ENCODE results near the gene RASGRF1.

RASGRF1 gene

DNA sequence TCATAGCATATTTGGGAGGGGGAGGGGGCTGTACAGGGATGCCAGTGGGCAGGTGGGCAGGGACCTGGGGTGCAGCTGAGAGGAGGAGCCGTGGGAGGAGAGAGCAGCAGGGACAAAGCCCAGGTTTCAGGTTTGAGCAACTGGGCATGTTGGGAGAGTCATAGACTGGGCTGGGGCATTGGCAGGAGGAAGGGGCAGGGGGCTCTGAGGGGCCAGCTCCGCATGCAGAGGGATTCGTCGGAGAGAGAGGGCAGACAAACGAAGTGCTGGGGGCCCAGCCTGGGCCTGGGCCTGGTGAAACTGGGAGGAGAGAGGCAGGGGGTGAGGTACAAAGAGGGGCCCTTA, 25.2 kb downstream of the RASGRF1 start:
- H3K9me3 ChIP-seq (replicated peaks; ENCODE audit: low read length): no peaks in the 10 kb centered on the region

GRCh38 chr15:79064496-79064895, 26.1 kb downstream of the RASGRF1 start:
- Histone ChIP-seq H3K4me1 (ENCODE audit: control insufficient read depth, insufficient read depth, low read length) (no peaks in the 10 kb centered on the region), H3K36me3 (ENCODE audit: insufficient read depth, low read length) (no peaks in the 10 kb centered on the region), H3K4me3 (ENCODE audit: low read length) (no peak overlapping the region), H3K27me3 (ENCODE audit: control insufficient read depth, insufficient read depth, low read length) (peaks cover 24% of the 10 kb centered on the region), H3K9me3 (replicated peaks; ENCODE audit: low read length) (no peaks in the 10 kb centered on the region), H3K4me2 (ENCODE audit: low read length) (no peak overlapping the region), H3K9ac (ENCODE audit: low read depth, low read length) (no peak overlapping the region)

More for the DNA sequence above, 25.2 kb downstream of the RASGRF1 start:
- no peak overlapping the region for H3K9ac ChIP-seq (ENCODE audit: low read depth, low read length)
- peaks cover 20% of the 10 kb centered on the region for H3K27me3 ChIP-seq (ENCODE audit: control insufficient read depth, insufficient read depth, low read length)
- H3K4me3 ChIP-seq (ENCODE audit: low read length): no peak overlapping the region
- H3K4me1 ChIP-seq (ENCODE audit: control insufficient read depth, insufficient read depth, low read length): no peaks in the 10 kb centered on the region
- H3K36me3 ChIP-seq (ENCODE audit: insufficient read depth, low read length): no peaks in the 10 kb centered on the region
- no peak overlapping the region for H3K4me2 ChIP-seq (ENCODE audit: low read length)

DNA sequence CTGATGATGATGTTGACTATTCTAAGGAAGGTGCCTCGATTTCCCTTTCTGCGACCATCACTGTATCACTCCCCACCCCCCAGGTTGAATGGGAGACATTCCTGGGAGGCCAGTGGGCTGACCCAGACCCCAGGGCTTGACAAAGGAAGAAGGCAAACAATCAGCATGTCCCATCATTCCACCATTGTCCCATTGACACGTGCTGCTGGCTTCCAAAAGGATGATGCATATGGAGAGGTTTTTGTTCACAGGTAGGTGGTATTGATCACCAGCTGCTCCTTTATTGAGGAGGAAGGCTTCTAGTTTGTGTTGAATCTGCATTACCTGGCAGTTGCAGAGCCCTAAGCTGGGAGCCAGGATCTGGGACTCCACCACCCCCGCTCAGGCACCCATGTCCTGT, 30.4 kb downstream of the RASGRF1 start:
- Histone ChIP-seq H3K4me2 (ENCODE audit: low read length) (no peak overlapping the region), H3K4me3 (ENCODE audit: low read length) (no peak overlapping the region), H3K27me3 (ENCODE audit: control insufficient read depth, insufficient read depth, low read length) (peaks cover 42% of the 10 kb centered on the region), H3K9me3 (replicated peaks; ENCODE audit: low read length) (no peaks in the 10 kb centered on the region), H3K9ac (ENCODE audit: low read depth, low read length) (no peak overlapping the region), H3K4me1 (ENCODE audit: control insufficient read depth, insufficient read depth, low read length) (no peaks in the 10 kb centered on the region), H3K36me3 (ENCODE audit: insufficient read depth, low read length) (no peaks in the 10 kb centered on the region)

- Histone ChIP-seq H3K9ac (ENCODE audit: low read depth, low read length) (no peak overlapping the region), H3K4me1 (ENCODE audit: control insufficient read depth, insufficient read depth, low read length) (no peaks in the 10 kb centered on the region), H3K36me3 (ENCODE audit: insufficient read depth, low read length) (no peaks in the 10 kb centered on the region), H3K4me3 (ENCODE audit: low read length) (no peak overlapping the region), H3K27me3 (ENCODE audit: control insufficient read depth, insufficient read depth, low read length) (peaks cover 39% of the 10 kb centered on the region), H3K4me2 (ENCODE audit: low read length) (no peak overlapping the region), H3K9me3 (replicated peaks; ENCODE audit: low read length) (no peaks in the 10 kb centered on the region)
Observed at GRCh38 chr15:79059081-79059572, 31.5 kb downstream of the RASGRF1 start.

DNA sequence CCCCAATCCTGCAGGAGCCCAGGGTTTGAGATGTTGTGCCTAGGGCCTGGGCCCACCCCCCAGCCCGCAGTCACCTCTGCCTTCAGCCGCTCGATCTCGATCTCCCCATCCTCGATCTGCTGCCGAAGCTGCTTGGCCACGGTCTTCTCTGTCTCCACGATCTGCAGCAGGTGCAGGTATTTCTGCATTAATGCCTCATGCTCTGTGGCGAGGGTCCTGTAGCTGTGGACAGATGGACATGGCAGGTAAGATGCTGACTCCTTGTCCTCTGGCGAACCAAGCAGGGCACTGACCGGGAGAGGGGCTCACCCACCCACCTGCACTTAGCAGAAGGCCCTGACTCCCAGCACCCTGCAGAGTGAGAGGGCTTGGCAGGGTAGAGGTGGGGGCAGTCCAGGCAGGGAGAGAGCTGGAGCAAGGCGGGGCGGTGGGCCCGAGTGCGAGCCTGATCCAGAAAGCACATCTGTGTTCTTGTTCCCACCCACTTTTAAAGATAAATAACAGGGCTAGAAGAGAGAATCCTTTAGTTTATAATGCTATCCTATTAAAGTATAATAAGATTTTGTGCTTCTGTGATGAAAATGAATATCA, 32.2 kb downstream of the RASGRF1 start:
- Histone ChIP-seq H3K9me3 (replicated peaks; ENCODE audit: low read length) (no peaks in the 10 kb centered on the region), H3K27me3 (ENCODE audit: control insufficient read depth, insufficient read depth, low read length) (peaks cover 41% of the 10 kb centered on the region), H3K36me3 (ENCODE audit: insufficient read depth, low read length) (no peaks in the 10 kb centered on the region), H3K4me1 (ENCODE audit: control insufficient read depth, insufficient read depth, low read length) (no peaks in the 10 kb centered on the region), H3K4me3 (ENCODE audit: low read length) (no peak overlapping the region), H3K4me2 (ENCODE audit: low read length) (no peak overlapping the region), H3K9ac (ENCODE audit: low read depth, low read length) (no peak overlapping the region)

- Histone ChIP-seq H3K4me3 (ENCODE audit: low read length) (no peak overlapping the region), H3K9ac (ENCODE audit: low read depth, low read length) (no peak overlapping the region), H3K36me3 (ENCODE audit: insufficient read depth, low read length) (no peaks in the 10 kb centered on the region), H3K4me2 (ENCODE audit: low read length) (no peak overlapping the region), H3K27me3 (ENCODE audit: control insufficient read depth, insufficient read depth, low read length) (peaks cover 44% of the 10 kb centered on the region), H3K9me3 (replicated peaks; ENCODE audit: low read length) (no peaks in the 10 kb centered on the region), H3K4me1 (ENCODE audit: control insufficient read depth, insufficient read depth, low read length) (no peaks in the 10 kb centered on the region)
Observed at GRCh38 chr15:79057050-79057449, 33.5 kb downstream of the RASGRF1 start.

- no peaks in the 10 kb centered on the region for H3K9me3 ChIP-seq (replicated peaks; ENCODE audit: low read length)
- no peak overlapping the region for H3K4me3 ChIP-seq (ENCODE audit: low read length)
- no peaks in the 10 kb centered on the region for H3K4me1 ChIP-seq (ENCODE audit: control insufficient read depth, insufficient read depth, low read length)
- peaks cover 37% of the 10 kb centered on the region for H3K27me3 ChIP-seq (ENCODE audit: control insufficient read depth, insufficient read depth, low read length)
- no peaks in the 10 kb centered on the region for H3K36me3 ChIP-seq (ENCODE audit: insufficient read depth, low read length)
- no peak overlapping the region for H3K9ac ChIP-seq (ENCODE audit: low read depth, low read length)
- H3K4me2 ChIP-seq (ENCODE audit: low read length): no peak overlapping the region
Observed at GRCh38 chr15:79054350-79054749, 36.2 kb downstream of the RASGRF1 start.

- Histone ChIP-seq H3K27me3 (ENCODE audit: control insufficient read depth, insufficient read depth, low read length) (peaks cover 37% of the 10 kb centered on the region), H3K4me2 (ENCODE audit: low read length) (no peak overlapping the region), H3K4me1 (ENCODE audit: control insufficient read depth, insufficient read depth, low read length) (no peaks in the 10 kb centered on the region)
Observed at GRCh38 chr15:79053894-79054293, 36.7 kb downstream of the RASGRF1 start.

GRCh38 chr15:79051941-79052731, 38.4 kb downstream of the RASGRF1 start:
- Histone ChIP-seq H3K27me3 (ENCODE audit: control insufficient read depth, insufficient read depth, low read length) (peaks cover 22% of the 10 kb centered on the region), H3K4me3 (ENCODE audit: low read length) (no peak overlapping the region), H3K4me2 (ENCODE audit: low read length) (no peak overlapping the region), H3K4me1 (ENCODE audit: control insufficient read depth, insufficient read depth, low read length) (no peaks in the 10 kb centered on the region), H3K9me3 (replicated peaks; ENCODE audit: low read length) (no peaks in the 10 kb centered on the region), H3K36me3 (ENCODE audit: insufficient read depth, low read length) (no peaks in the 10 kb centered on the region), H3K9ac (ENCODE audit: low read depth, low read length) (no peak overlapping the region)

More at GRCh38 chr15:79053894-79054293, 36.7 kb downstream of the RASGRF1 start:
- Histone ChIP-seq H3K9ac (ENCODE audit: low read depth, low read length) (no peak overlapping the region), H3K4me3 (ENCODE audit: low read length) (no peak overlapping the region), H3K9me3 (replicated peaks; ENCODE audit: low read length) (no peaks in the 10 kb centered on the region), H3K36me3 (ENCODE audit: insufficient read depth, low read length) (no peaks in the 10 kb centered on the region)

- Histone ChIP-seq H3K4me1 (ENCODE audit: control insufficient read depth, insufficient read depth, low read length) (no peaks in the 10 kb centered on the region), H3K4me2 (ENCODE audit: low read length) (no peak overlapping the region), H3K9me3 (replicated peaks; ENCODE audit: low read length) (no peaks in the 10 kb centered on the region), H3K27me3 (ENCODE audit: control insufficient read depth, insufficient read depth, low read length) (peaks cover 17% of the 10 kb centered on the region), H3K9ac (ENCODE audit: low read depth, low read length) (no peak overlapping the region), H3K4me3 (ENCODE audit: low read length) (no peak overlapping the region), H3K36me3 (ENCODE audit: insufficient read depth, low read length) (no peaks in the 10 kb centered on the region)
Observed at GRCh38 chr15:79051029-79051428, 39.6 kb downstream of the RASGRF1 start.

DNA sequence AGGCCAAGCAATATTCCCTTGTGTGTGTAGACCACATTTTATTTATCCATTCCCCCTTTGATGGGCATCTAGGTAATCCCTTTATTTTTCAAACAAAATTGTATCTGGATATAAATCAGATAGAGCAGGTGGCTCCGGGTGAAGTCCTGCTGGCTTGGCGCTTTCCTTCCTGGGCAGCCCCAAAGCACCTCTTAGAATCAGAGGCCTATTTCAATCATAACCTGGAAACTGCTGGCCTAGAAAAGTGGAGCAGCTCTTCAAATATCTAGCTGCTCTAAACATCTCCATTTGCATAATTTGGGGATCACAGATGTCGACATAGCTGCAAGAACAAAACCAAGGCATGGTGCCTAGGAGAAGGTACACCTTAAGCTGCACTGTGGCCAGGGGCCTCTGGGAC, 40.2 kb downstream of the RASGRF1 start:
- Histone ChIP-seq H3K4me3 (ENCODE audit: low read length) (no peak overlapping the region), H3K36me3 (ENCODE audit: insufficient read depth, low read length) (no peaks in the 10 kb centered on the region)

DNA sequence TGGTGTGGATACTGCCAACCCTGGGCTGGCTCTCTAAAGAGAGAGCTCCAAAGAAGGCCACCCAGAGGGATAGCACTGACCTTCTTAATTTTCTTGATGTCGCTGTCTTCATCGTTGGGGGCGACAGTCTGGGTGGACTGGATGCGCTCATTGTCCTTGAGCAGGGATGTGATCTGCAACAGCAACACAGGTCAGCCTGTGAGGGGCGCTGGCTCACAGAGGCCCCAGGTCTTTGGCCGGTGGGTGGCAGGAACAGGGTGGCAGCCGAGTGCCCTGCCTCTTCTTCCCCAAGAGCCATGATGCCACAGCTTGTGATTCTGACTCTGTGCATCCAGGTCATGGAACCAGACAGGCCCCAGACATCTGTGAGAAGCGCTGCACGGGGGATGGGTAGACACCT, 41.2 kb downstream of the RASGRF1 start:
- Histone ChIP-seq H3K9me3 (replicated peaks; ENCODE audit: low read length) (no peaks in the 10 kb centered on the region), H3K4me1 (ENCODE audit: control insufficient read depth, insufficient read depth, low read length) (no peaks in the 10 kb centered on the region), H3K27me3 (ENCODE audit: control insufficient read depth, insufficient read depth, low read length) (peaks cover 15% of the 10 kb centered on the region), H3K9ac (ENCODE audit: low read depth, low read length) (no peak overlapping the region), H3K4me2 (ENCODE audit: low read length) (no peak overlapping the region), H3K4me3 (ENCODE audit: low read length) (no peak overlapping the region), H3K36me3 (ENCODE audit: insufficient read depth, low read length) (no peaks in the 10 kb centered on the region)

More for the DNA sequence above, 40.2 kb downstream of the RASGRF1 start:
- H3K9ac ChIP-seq (ENCODE audit: low read depth, low read length): no peak overlapping the region
- no peaks in the 10 kb centered on the region for H3K9me3 ChIP-seq (replicated peaks; ENCODE audit: low read length)
- H3K4me1 ChIP-seq (ENCODE audit: control insufficient read depth, insufficient read depth, low read length): no peaks in the 10 kb centered on the region
- H3K27me3 ChIP-seq (ENCODE audit: control insufficient read depth, insufficient read depth, low read length): peaks cover 22% of the 10 kb centered on the region
- no peak overlapping the region for H3K4me2 ChIP-seq (ENCODE audit: low read length)
